Central memory CD8-positive, alpha-beta T cell (primary cell): ENCODE measurements around the gene SFI1.
"Not testable (repeated sequence)": the region's sequence is repeated elsewhere in the genome, so short reads cannot be mapped to it uniquely, and the experiment has no call there.

ENCODE experiments used
- ATAC-seq: fragments of 150-1000 bp; cut with Tn5 transposase; replicated peaks from 2 replicates; pipeline ENCODE4 v1.10.0; 2022; ENCODE audit warnings: mild to moderate bottlenecking, moderate FRiP score, moderate number of reproducible peaks; ENCODE audit not compliant: poor library complexity, severe bottlenecking; ENCODE audit errors: extremely low read depth
- DNase-seq, 2 donors: peaks; one replicate each; pipeline ENCODE4 v3.0.0; 2021; ENCODE audit warnings: low spot score in 2 of 2
- H3K27ac Mint-ChIP-seq: one replicate; pipeline ENCODE4 v1.8.0; 2022; ENCODE audit warnings: low read depth, mild to moderate bottlenecking, moderate library complexity, mixed read lengths
- H3K27me3 Mint-ChIP-seq: one replicate; pipeline ENCODE4 v1.8.0; 2022; ENCODE audit warnings: mixed read lengths
- H3K36me3 Mint-ChIP-seq: one replicate; pipeline ENCODE4 v1.8.0; 2022; ENCODE audit warnings: mild to moderate bottlenecking, moderate library complexity, mixed read lengths; ENCODE audit not compliant: insufficient read depth
- H3K4me1 Mint-ChIP-seq: one replicate; pipeline ENCODE4 v1.8.0; 2022; ENCODE audit warnings: mixed read lengths
- H3K4me3 Mint-ChIP-seq: one replicate; pipeline ENCODE4 v1.8.0; 2022; ENCODE audit warnings: mild to moderate bottlenecking, moderate library complexity, mixed read lengths
- H3K9me3 Mint-ChIP-seq: one replicate; pipeline ENCODE4 v1.8.0; 2022; ENCODE audit warnings: mixed read lengths

Gene SFI1

GRCh38 chr22:31496007-31496734 is at the start of gene SFI1:
Gene SFI1, plus strand, starts transcription at chr22:31496536. Its CDS starts 11,749 bp downstream, at chr22:31508285.
- ATAC-seq (peak; percentile 86), DNase-seq (peak; percentile 94 to 96)
- Mint-ChIP-seq H3K4me1 (peaks cover 15% of the 10 kb centered on the region), H3K27ac (peak within 1 kb of the TSS; percentile 94), H3K36me3 (peaks cover 33% of the 10 kb centered on the region), H3K27me3 (no peaks in the 10 kb centered on the region), H3K4me3 (peak within 1 kb of the TSS; percentile 95), H3K9me3 (no peaks in the 10 kb centered on the region)

DNA sequence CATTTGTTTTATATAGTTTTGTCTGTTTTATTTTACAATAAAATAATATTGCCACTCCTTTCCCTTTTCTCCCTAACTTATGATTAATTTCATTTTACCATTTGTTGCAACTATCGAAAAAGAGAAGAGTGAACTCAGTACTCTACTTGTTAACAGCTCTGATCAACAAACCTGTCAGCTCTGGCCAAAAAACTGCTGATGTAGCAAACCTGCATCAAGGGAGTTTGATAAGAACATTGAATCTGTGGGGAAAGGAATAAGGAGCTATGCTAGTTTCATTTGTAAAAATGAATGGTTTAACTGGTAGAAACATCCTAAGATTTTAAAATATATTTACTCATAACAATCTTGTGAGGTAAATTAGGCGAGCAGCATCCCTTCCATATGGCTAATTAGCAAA is 49.6 kb upstream of the SFI1 start:
- no peaks in the 10 kb centered on the region for H3K9me3 Mint-ChIP-seq
- peaks cover 2% of the 10 kb centered on the region for H3K4me1 Mint-ChIP-seq
- no peak overlapping the region for H3K4me3 Mint-ChIP-seq
- H3K27ac Mint-ChIP-seq, result no peak overlapping the region
- DNase-seq (no peak), ATAC-seq (no peak)
- H3K36me3 Mint-ChIP-seq, result peaks cover 17% of the 10 kb centered on the region
- no peaks in the 10 kb centered on the region for H3K27me3 Mint-ChIP-seq

GRCh38 chr22:31447337-31447736 is 49.0 kb upstream of the SFI1 start:
- Mint-ChIP-seq H3K9me3 (no peaks in the 10 kb centered on the region), H3K4me3 (no peak overlapping the region), H3K36me3 (peaks cover 17% of the 10 kb centered on the region), H3K27me3 (no peaks in the 10 kb centered on the region), H3K27ac (no peak overlapping the region), H3K4me1 (peaks cover 8% of the 10 kb centered on the region)
- ATAC-seq (no peak), DNase-seq (no peak)

DNA sequence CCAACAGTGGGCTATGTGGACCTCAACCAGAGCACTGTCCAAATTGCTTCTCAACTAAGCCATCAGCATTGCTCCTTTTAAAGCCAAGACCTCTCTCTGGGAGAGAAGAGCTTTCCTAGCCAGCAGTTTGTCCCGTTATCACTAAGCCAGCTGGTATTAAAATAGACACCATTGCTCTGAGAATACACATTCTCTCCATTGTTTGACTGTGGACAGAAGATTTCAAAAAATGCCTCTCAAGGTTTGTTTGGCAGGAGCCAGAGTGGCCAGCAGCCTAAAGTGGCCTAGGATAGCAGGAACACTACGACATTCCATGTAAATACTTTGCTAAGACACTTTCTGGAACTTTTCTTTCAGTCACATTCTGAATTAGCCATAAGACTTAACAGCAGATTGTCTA is 48.0 kb upstream of the SFI1 start:
- Mint-ChIP-seq H3K4me3 (no peak overlapping the region), H3K9me3 (no peaks in the 10 kb centered on the region), H3K27me3 (no peaks in the 10 kb centered on the region), H3K4me1 (peaks cover 9% of the 10 kb centered on the region), H3K36me3 (peaks cover 20% of the 10 kb centered on the region), H3K27ac (no peak overlapping the region)
- DNase-seq (no peak), ATAC-seq (no peak)

DNA sequence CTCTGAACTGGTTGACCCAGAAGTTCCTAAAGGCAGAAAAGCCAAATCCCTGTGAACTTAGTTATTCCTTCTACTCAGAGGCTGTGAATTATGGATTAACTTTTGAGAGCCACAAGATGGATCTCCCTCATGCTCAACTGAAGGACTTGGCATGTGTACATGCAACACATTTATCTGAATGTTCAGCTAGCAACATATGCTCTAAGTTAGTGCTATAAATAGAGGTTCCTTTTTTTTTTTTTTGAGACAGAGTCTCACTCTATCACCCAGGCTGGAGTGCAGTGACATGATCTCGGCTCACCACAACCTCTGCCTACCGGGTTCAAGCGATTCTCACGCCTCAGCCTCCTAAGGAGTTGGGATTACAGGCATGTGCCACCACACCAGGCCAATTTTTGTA is 46.8 kb upstream of the SFI1 start:
- DNase-seq, result no peak
- peaks cover 9% of the 10 kb centered on the region for H3K4me1 Mint-ChIP-seq
- ATAC-seq, result no peak
- peaks cover 21% of the 10 kb centered on the region for H3K36me3 Mint-ChIP-seq
- no peak overlapping the region for H3K4me3 Mint-ChIP-seq
- H3K9me3 Mint-ChIP-seq, result no peaks in the 10 kb centered on the region
- H3K27me3 Mint-ChIP-seq, result no peaks in the 10 kb centered on the region
- H3K27ac Mint-ChIP-seq, result no peak overlapping the region

GRCh38 chr22:31451709-31452571 is 44.4 kb upstream of the SFI1 start:
- no peak for ATAC-seq
- Mint-ChIP-seq H3K36me3 (peaks cover 26% of the 10 kb centered on the region), H3K27me3 (no peaks in the 10 kb centered on the region), H3K27ac (peak overlapping the region; percentile 35), H3K4me3 (no peak overlapping the region), H3K4me1 (peaks cover 9% of the 10 kb centered on the region), H3K9me3 (no peaks in the 10 kb centered on the region)
- no peak for DNase-seq

- DNase-seq (no peak), ATAC-seq (no peak)
- Mint-ChIP-seq H3K36me3 (peaks cover 62% of the 10 kb centered on the region), H3K4me3 (no peak overlapping the region), H3K27me3 (no peaks in the 10 kb centered on the region), H3K9me3 (no peaks in the 10 kb centered on the region), H3K27ac (no peak overlapping the region), H3K4me1 (peaks cover 5% of the 10 kb centered on the region)
Observed at GRCh38 chr22:31461699-31462098, 34.6 kb upstream of the SFI1 start.

GRCh38 chr22:31465307-31465706 is 31.0 kb upstream of the SFI1 start:
- no peak overlapping the region for H3K27ac Mint-ChIP-seq
- DNase-seq (no peak), ATAC-seq (no peak)
- no peak overlapping the region for H3K4me3 Mint-ChIP-seq
- H3K27me3 Mint-ChIP-seq, result no peaks in the 10 kb centered on the region
- H3K9me3 Mint-ChIP-seq, result no peaks in the 10 kb centered on the region
- H3K36me3 Mint-ChIP-seq, result peaks cover 53% of the 10 kb centered on the region
- peaks cover 5% of the 10 kb centered on the region for H3K4me1 Mint-ChIP-seq

GRCh38 chr22:31474743-31475142 is 21.6 kb upstream of the SFI1 start:
- Mint-ChIP-seq H3K4me1 (peaks cover 28% of the 10 kb centered on the region), H3K4me3 (no peak overlapping the region), H3K9me3 (no peaks in the 10 kb centered on the region), H3K36me3 (peaks cover 40% of the 10 kb centered on the region), H3K27me3 (no peaks in the 10 kb centered on the region), H3K27ac (no peak overlapping the region)
- ATAC-seq (no peak), DNase-seq (no peak)

GRCh38 chr22:31475800-31476199 is 20.5 kb upstream of the SFI1 start:
- no peaks in the 10 kb centered on the region for H3K27me3 Mint-ChIP-seq
- H3K9me3 Mint-ChIP-seq, result no peaks in the 10 kb centered on the region
- DNase-seq, result no peak
- H3K4me3 Mint-ChIP-seq, result no peak overlapping the region
- peaks cover 28% of the 10 kb centered on the region for H3K4me1 Mint-ChIP-seq
- H3K36me3 Mint-ChIP-seq, result peaks cover 37% of the 10 kb centered on the region
- no peak for ATAC-seq
- no peak overlapping the region for H3K27ac Mint-ChIP-seq

- Mint-ChIP-seq H3K4me1 (peaks cover 37% of the 10 kb centered on the region), H3K9me3 (no peaks in the 10 kb centered on the region), H3K4me3 (no peak overlapping the region), H3K36me3 (peaks cover 41% of the 10 kb centered on the region), H3K27ac (no peak overlapping the region), H3K27me3 (no peaks in the 10 kb centered on the region)
- no peak for ATAC-seq
- DNase-seq, result no peak
Observed at GRCh38 chr22:31477329-31477728, 19.0 kb upstream of the SFI1 start.

GRCh38 chr22:31481129-31481528 is 15.2 kb upstream of the SFI1 start:
- Mint-ChIP-seq H3K4me1 (peaks cover 31% of the 10 kb centered on the region), H3K36me3 (peaks cover 64% of the 10 kb centered on the region), H3K4me3 (no peak overlapping the region), H3K9me3 (no peaks in the 10 kb centered on the region), H3K27ac (no peak overlapping the region), H3K27me3 (no peaks in the 10 kb centered on the region)
- no peak for ATAC-seq
- no peak for DNase-seq

GRCh38 chr22:31482470-31482869 is 13.9 kb upstream of the SFI1 start:
- Mint-ChIP-seq H3K36me3 (peaks cover 65% of the 10 kb centered on the region), H3K4me1 (peaks cover 28% of the 10 kb centered on the region)
- not testable (repeated sequence) for H3K4me3 Mint-ChIP-seq, H3K27me3 Mint-ChIP-seq, H3K27ac Mint-ChIP-seq, DNase-seq, ATAC-seq, H3K9me3 Mint-ChIP-seq
